NCI-H2081 treated with DMSO at 0.1 percent for 48 hours (cell line): ENCODE results near the gene CXXC5.

Experiments
- DNase-seq: peaks from one replicate; lab custom pipeline; 2025; lab: John Stamatoyannopoulos, UW

CXXC5 gene

GRCh38 chr5:139664727-139665351 lies 16.7 kb downstream of the CXXC5 start:
- no peak for DNase-seq

GRCh38 chr5:139665626-139666025 lies 17.5 kb downstream of the CXXC5 start:
- DNase-seq, result no peak

GRCh38 chr5:139666551-139666950 lies 18.4 kb downstream of the CXXC5 start:
- DNase-seq, result no peak

GRCh38 chr5:139667001-139667729 lies 19.0 kb downstream of the CXXC5 start:
- DNase-seq, result no peak

- no peak for DNase-seq
Observed at GRCh38 chr5:139667730-139668063, 19.5 kb downstream of the CXXC5 start.

- DNase-seq, result no peak
Observed at GRCh38 chr5:139668064-139668880, 20.1 kb downstream of the CXXC5 start.

GRCh38 chr5:139668924-139669661 lies 20.9 kb downstream of the CXXC5 start:
- DNase-seq, result no peak

- DNase-seq, result no peak
Observed at GRCh38 chr5:139669662-139670368, 21.7 kb downstream of the CXXC5 start.

- peak; percentile 16 for DNase-seq
Observed at GRCh38 chr5:139670369-139671095, 22.4 kb downstream of the CXXC5 start.

GRCh38 chr5:139671096-139671841 lies 23.1 kb downstream of the CXXC5 start:
- no peak for DNase-seq

GRCh38 chr5:139675213-139675612 lies 27.1 kb downstream of the CXXC5 start:
- DNase-seq, result no peak

- DNase-seq, result no peak
Observed at GRCh38 chr5:139675825-139676224, 27.7 kb downstream of the CXXC5 start.

- no peak for DNase-seq
Observed at GRCh38 chr5:139676406-139676805, 28.3 kb downstream of the CXXC5 start.

- no peak for DNase-seq
Observed at GRCh38 chr5:139676951-139677735, 29.0 kb downstream of the CXXC5 start.

GRCh38 chr5:139677736-139678613 lies 29.8 kb downstream of the CXXC5 start:
- DNase-seq, result no peak

GRCh38 chr5:139678751-139679750 lies 30.9 kb downstream of the CXXC5 start:
- no peak for DNase-seq
